Measurements from ENCODE around the gene MAPK8. TPM values are rescaled to one million over a fixed set of nuclear protein-coding genes. Genes with fewer than 3 reads are reported as not detected.

MAPK8 gene
- total and polyA plus RNA-seq, 9 of the 15 experiments (the other 6 are each of a cell fraction or from before 2014, with no cell fraction given), result 6.4 to 159 (median 71.0) TPM

DNA sequence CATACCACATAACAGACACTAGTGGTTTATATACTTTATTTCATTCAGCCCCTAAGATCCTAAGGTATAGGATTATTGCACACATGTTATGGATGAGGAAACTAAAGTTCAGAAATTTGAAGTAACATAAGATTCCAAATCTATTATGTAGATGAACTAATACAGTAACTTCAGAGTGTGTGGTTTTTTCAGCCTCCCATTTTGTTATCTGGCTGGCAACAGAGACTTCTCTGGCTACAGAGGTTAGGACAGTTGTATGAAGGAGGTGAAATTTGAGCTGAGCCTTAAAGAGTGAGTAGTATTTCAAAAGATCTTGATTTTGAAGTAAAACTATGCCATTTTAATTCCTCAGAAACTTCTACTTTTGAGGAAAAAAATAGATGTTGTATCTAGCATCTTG, 125.4 kb downstream of the MAPK8 start (continued):
- TF ChIP-seq, protein P1, sequence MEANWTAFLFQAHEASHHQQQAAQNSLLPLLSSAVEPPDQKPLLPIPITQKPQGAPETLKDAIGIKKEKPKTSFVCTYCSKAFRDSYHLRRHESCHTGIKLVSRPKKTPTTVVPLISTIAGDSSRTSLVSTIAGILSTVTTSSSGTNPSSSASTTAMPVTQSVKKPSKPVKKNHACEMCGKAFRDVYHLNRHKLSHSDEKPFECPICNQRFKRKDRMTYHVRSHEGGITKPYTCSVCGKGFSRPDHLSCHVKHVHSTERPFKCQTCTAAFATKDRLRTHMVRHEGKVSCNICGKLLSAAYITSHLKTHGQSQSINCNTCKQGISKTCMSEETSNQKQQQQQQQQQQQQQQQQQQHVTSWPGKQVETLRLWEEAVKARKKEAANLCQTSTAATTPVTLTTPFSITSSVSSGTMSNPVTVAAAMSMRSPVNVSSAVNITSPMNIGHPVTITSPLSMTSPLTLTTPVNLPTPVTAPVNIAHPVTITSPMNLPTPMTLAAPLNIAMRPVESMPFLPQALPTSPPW (CRISPR knock-in tag; IDR thresholded peaks at IDR 0.05), result peak; percentile 42; the same call in 1 of the 2 replicates
- 0 out of 4 replicates have a peak, but pooled peaks have one; percentile 15 to 34 for TF ChIP-seq MAZ (CRISPR knock-in tag; conservative IDR thresholded peaks at IDR 0.05 in 1 of 2, IDR thresholded peaks at IDR 0.05 in 1 of 2)
- no peak for TF ChIP-seq U2AF2 (optimal IDR thresholded peaks at IDR 0.05; ENCODE audit: low read depth, low read length)
- TF ChIP-seq, protein P2, sequence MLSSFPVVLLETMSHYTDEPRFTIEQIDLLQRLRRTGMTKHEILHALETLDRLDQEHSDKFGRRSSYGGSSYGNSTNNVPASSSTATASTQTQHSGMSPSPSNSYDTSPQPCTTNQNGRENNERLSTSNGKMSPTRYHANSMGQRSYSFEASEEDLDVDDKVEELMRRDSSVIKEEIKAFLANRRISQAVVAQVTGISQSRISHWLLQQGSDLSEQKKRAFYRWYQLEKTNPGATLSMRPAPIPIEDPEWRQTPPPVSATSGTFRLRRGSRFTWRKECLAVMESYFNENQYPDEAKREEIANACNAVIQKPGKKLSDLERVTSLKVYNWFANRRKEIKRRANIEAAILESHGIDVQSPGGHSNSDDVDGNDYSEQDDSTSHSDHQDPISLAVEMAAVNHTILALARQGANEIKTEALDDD (IDR thresholded peaks at IDR 0.05), result peak; percentile 48; the same call in 1 of the 2 replicates
- TF ChIP-seq NFRKB (IDR thresholded peaks at IDR 0.05; ENCODE audit: low read depth), result peak; percentile 79
- TF ChIP-seq NCOR1 (IDR thresholded peaks at IDR 0.05), result peak; percentile 35; the same call in 1 of the 2 replicates
- peak; percentile 77 for TF ChIP-seq TCF3 (CRISPR knock-in tag; IDR thresholded peaks at IDR 0.05)
- TF ChIP-seq SIRT6 (IDR thresholded peaks at IDR 0.05; ENCODE audit: low read depth, low read length), result no peak
- TF ChIP-seq RNF2 (IDR thresholded peaks at IDR 0.05), result 0 out of 2 replicates have a peak, but pooled peaks have one; percentile 24
- peak; percentile 87 for TF ChIP-seq DPF2 (IDR thresholded peaks at IDR 0.05)
- peak in 1 of 2 experiments; percentile 58; a peak in 1 of 4 replicates for TF ChIP-seq RCOR1 (IDR thresholded peaks at IDR 0.05; ENCODE audit: borderline replicate concordance in 1 of 2, low read depth in 2 of 2, low read length in 2 of 2)

Measured in K562 (cell line).